T-helper 2 cell treated with Interferon-gamma antibody and Interleukin-4, amounts not matched to agents 5 μg/mL and 100 μg/mL, for 36 hours (primary cell): ENCODE results near the gene NOL9.
A peak's percentile ranks its signal among the peaks of the same experiment; 100 is the strongest.

Source experiments
- DNase-seq: peaks from one replicate; pipeline ENCODE4 v3.0.0; 2021; ENCODE audit warnings: low spot score
- H3K27ac Mint-ChIP-seq: one replicate; pipeline ENCODE4 v1.8.0; 2021; ENCODE audit warnings: mild to moderate bottlenecking, mixed read lengths
- H3K27me3 Mint-ChIP-seq: one replicate; pipeline ENCODE4 v1.8.0; 2021; ENCODE audit warnings: low read depth, mixed read lengths
- H3K36me3 Mint-ChIP-seq: one replicate; pipeline ENCODE4 v1.8.0; 2021; ENCODE audit warnings: low read depth, mixed read lengths
- H3K4me1 Mint-ChIP-seq: one replicate; pipeline ENCODE4 v1.8.0; 2021; ENCODE audit warnings: low read depth, mixed read lengths
- H3K4me3 Mint-ChIP-seq: one replicate; pipeline ENCODE4 v1.8.0; 2022; ENCODE audit warnings: mild to moderate bottlenecking, moderate library complexity, mixed read lengths
- H3K9me3 Mint-ChIP-seq: one replicate; pipeline ENCODE4 v1.8.0; 2021; ENCODE audit warnings: mixed read lengths

Gene NOL9

DNA sequence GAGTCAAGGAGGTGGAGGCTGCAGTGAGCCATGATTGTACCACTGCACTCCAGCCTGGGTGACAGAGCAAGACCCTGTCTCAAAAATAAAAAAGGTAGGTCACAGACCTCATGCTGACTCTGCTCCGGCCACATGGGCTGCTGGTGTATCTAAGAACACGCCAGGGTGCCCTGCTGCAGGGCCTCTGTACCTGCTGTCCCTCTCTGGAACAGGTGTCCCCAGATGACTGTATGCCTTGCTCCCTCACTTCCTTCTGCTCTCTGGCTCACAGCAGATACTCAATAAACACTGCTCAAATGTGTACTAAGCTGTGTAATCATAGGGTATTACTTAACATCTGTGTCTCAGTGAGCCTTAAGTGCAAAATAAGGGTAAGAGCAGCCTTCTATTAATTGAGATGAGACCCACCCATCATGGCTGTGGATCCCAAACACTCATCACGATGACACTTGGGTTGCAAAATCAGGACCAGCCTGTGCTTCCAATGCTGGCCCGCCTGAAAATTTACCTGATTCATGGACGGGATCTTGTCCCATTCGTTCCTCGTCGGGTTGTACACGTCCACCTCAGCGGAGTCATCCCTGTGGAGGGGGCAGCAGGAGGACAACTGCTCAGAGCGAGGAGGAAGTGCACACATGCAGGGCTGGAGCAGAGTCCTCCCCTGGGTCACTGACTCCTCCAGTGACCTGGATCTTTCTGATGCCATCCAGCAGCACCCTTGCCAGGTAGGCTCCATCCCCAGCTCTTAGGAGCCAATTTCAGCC, 40.8 kb upstream of the NOL9 start:
- Mint-ChIP-seq H3K4me1 (peaks cover 20% of the 10 kb centered on the region), H3K27ac (peak overlapping the region; percentile 31), H3K36me3 (peaks cover 36% of the 10 kb centered on the region), H3K9me3 (no peaks in the 10 kb centered on the region), H3K4me3 (no peak overlapping the region), H3K27me3 (no peaks in the 10 kb centered on the region)
- no peak for DNase-seq

DNA sequence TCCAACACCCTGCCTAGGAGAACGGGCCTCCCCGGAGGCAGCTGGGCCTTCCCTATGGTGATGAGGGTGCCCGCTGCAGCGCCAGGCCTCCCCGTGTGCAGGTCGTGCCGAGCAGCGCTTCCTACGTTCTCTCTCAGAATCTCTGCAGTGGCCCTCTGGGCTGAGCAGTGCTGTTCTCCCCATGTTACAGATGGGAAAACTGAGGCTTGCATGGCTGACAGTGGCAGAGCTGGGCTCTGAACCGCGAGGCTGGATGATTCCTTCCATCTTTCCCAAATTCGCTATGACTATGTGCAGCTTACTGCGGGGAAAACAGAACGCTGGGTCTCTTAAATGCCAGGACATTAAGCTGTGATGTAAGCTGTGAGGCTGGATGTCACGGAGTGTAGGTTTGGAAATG, 39.5 kb upstream of the NOL9 start:
- H3K4me1 Mint-ChIP-seq: peaks cover 10% of the 10 kb centered on the region
- no peak overlapping the region for H3K27ac Mint-ChIP-seq
- H3K36me3 Mint-ChIP-seq: peaks cover 31% of the 10 kb centered on the region

DNA sequence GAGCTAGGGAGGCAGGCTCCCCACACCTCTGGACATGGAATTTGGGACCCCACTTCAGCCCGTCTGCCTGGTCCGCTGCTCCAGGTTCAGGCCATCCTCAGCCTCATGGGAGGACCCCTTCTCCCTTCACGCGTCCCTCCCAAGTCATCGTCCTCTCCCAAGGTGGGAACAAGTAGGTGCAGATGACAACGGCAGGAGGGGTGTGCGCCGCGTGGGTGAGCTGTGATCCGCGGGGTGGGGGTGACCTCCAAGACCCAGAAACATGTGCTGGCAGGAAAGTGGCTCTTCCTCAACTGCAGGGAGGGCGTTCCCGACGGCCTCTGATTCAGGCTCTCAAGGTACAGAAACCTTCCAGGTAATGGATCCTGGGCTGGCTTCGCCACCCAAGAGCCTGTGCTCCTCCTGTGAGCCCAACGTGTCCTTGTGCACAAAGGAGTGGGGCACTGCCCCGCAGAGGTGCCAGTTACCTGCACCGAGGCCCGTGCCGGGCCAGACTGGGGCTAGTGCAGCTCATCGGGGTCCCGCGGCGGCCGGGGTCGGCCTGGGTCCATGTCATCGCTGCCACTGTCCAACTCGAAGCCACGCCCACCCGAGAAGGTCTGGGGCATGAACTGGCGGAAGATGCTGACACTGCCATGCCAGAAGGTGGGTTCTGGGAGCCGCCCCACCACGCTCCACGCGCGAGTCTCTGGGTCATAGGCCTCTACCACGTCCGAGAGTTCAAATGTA, 38.7 kb upstream of the NOL9 start:
- no peak overlapping the region for H3K27ac Mint-ChIP-seq
- no peaks in the 10 kb centered on the region for H3K27me3 Mint-ChIP-seq
- H3K9me3 Mint-ChIP-seq: no peaks in the 10 kb centered on the region
- H3K36me3 Mint-ChIP-seq: peaks cover 34% of the 10 kb centered on the region
- H3K4me1 Mint-ChIP-seq: peaks cover 10% of the 10 kb centered on the region
- H3K4me3 Mint-ChIP-seq: no peak overlapping the region
- no peak for DNase-seq

More for the DNA sequence above, 39.5 kb upstream of the NOL9 start:
- H3K27me3 Mint-ChIP-seq: no peaks in the 10 kb centered on the region
- no peaks in the 10 kb centered on the region for H3K9me3 Mint-ChIP-seq
- no peak overlapping the region for H3K4me3 Mint-ChIP-seq
- no peak for DNase-seq

DNA sequence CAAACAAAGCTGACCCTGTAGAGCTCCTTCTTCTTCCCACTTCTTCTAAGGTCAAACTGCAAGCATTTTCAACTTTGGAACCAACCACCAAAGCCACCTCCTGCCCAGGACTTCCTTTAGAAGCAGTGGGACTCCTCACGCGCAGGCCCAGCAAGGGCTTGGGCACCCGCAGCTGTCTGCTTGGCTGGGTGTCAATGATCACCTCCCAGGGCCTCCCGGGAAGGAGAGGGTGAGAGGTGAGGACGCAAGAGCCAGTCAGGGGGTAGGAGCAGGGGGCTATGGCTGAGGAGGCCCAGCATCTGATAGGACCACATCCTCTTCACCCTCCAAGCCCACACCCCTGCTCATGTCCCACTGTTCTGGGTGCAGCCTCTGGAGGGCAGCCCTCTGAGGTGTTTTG, 38.1 kb upstream of the NOL9 start:
- Mint-ChIP-seq H3K9me3 (no peaks in the 10 kb centered on the region), H3K4me3 (no peak overlapping the region), H3K36me3 (peaks cover 36% of the 10 kb centered on the region), H3K4me1 (peaks cover 10% of the 10 kb centered on the region), H3K27me3 (no peaks in the 10 kb centered on the region), H3K27ac (no peak overlapping the region)
- DNase-seq: no peak

DNA sequence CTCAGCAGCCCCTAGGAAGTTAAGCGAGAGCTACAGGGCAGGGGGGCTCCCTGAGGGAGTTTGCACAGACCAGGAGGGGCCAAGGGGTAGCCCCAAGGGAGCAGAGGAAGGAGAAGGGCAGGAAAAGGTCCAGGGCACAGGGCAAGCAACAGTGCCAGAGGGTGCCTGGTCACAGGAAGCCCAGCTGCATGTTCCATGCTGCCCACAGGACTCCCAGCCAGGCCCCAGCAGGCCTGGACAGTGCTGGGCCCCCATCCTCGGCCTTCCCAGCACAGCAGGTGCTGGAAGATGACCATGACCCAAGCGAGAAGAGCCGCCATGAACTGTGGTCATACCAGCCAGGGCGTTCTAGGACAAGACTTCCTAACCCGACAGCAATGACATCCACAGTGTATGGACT, 37.3 kb upstream of the NOL9 start:
- Mint-ChIP-seq H3K9me3 (no peaks in the 10 kb centered on the region), H3K27ac (no peak overlapping the region), H3K4me1 (peaks cover 10% of the 10 kb centered on the region), H3K4me3 (no peak overlapping the region), H3K36me3 (peaks cover 31% of the 10 kb centered on the region), H3K27me3 (no peaks in the 10 kb centered on the region)
- no peak for DNase-seq

DNA sequence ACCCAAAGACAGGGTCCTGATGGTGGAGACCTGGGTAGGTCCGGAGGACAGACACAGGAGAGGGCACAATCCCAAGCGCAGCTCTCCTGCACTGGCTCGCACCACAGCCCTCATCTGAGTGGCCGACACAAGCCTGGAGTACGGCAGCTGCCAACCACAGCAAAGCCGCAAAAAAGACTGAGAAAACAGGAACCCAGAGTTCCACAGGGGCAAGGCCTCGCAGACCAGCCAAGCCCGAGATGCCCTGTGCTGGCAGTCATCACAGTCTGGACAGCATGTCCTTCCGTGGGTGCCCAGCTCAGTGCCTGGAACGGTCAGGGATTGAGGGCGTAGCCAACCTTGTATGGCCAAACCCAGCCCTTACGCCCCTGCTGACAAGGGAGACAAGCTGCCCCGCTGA, 36.9 kb upstream of the NOL9 start:
- Mint-ChIP-seq H3K36me3 (peaks cover 27% of the 10 kb centered on the region), H3K27ac (peak overlapping the region; percentile 36), H3K27me3 (no peaks in the 10 kb centered on the region), H3K4me3 (no peak overlapping the region), H3K9me3 (no peaks in the 10 kb centered on the region), H3K4me1 (peaks cover 8% of the 10 kb centered on the region)
- no peak for DNase-seq

DNA sequence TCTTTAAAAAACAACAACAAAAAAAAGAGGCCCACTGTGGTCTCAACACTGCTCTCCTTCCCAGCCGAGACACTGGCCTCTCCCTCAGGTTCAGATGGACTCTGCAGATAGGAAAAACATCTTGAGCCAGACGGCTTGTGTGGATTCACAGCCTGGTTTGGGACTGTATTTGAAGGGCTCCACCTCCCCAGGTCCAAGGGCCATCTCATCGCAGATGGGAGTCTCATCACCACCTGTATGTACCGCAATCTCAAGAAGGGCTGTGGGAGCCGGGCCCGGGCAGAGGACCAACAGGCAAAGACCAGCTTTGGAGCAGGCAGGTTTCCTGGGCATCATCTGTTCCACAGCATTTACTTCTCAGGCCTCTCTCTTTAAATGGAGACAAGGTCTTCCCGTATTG, 35.7 kb upstream of the NOL9 start:
- H3K4me1 Mint-ChIP-seq: peaks cover 7% of the 10 kb centered on the region
- no peak overlapping the region for H3K27ac Mint-ChIP-seq
- DNase-seq: no peak
- no peaks in the 10 kb centered on the region for H3K27me3 Mint-ChIP-seq
- no peaks in the 10 kb centered on the region for H3K9me3 Mint-ChIP-seq
- peaks cover 16% of the 10 kb centered on the region for H3K36me3 Mint-ChIP-seq
- H3K4me3 Mint-ChIP-seq: no peak overlapping the region

DNA sequence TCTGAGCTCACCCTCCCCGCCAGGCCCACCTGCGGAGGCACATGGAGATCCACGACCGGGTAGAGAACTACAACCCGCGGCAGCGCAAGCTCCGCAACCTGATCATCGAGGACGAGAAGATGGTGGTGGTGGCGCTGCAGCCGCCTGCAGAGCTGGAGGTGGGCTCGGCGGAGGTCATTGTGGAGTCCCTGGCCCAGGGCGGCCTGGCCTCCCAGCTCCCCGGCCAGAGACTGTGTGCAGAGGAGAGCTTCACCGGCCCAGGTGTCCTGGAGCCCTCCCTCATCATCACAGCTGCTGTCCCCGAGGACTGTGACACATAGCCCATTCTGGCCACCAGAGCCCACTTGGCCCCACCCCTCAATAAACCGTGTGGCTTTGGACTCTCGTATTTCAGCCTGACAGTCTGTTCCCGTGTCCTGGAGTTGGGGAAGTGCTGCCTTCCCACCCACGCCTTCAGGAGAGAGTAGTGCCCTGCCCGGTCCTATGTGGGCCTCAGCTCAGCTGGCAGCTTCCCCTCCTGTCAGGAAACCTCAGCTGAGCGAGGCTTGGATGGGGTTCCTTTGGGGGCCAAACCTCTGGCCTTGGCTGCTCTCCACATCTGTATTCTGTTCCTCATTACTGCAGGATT, 34.7 kb upstream of the NOL9 start:
- Mint-ChIP-seq H3K27me3 (no peaks in the 10 kb centered on the region), H3K4me1 (peaks cover 11% of the 10 kb centered on the region)

DNA sequence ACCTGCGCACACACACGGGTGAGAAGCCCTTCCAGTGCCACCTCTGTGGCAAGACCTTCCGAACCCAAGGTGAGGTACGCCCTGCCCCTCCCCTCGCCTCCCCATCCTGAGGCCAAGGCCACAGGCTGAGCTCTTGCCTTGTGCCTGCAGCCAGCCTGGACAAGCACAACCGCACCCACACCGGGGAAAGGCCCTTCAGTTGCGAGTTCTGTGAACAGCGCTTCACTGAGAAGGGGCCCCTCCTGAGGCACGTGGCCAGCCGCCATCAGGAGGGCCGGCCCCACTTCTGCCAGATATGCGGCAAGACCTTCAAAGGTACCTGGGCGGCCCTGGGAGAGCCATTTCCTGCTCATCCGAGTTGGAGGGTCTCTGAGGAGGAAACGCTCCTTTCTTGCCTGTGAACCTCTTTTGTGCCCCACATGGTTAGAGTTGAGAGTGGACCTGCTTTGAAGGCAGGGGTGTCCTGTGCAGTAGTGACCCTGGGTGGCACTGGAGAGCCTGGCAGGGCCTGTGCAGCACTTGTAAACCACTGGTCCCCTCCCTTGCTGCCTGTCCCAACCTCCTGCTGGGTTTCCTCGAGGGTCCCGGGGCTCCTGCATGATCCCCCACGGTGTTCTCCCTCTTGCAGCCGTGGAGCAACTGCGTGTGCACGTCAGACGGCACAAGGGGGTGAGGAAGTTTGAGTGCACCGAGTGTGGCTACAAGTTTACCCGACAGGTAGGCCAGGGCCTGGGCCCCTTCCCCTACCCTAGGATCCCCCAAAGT, 34.0 kb upstream of the NOL9 start:
- H3K36me3 Mint-ChIP-seq: peaks cover 11% of the 10 kb centered on the region
- no peak for DNase-seq
- H3K4me3 Mint-ChIP-seq: no peak overlapping the region
- H3K4me1 Mint-ChIP-seq: peaks cover 11% of the 10 kb centered on the region
- no peaks in the 10 kb centered on the region for H3K27me3 Mint-ChIP-seq
- H3K9me3 Mint-ChIP-seq: no peaks in the 10 kb centered on the region
- H3K27ac Mint-ChIP-seq: peak overlapping the region; percentile 21

More for the DNA sequence above, 34.7 kb upstream of the NOL9 start:
- H3K36me3 Mint-ChIP-seq: peaks cover 14% of the 10 kb centered on the region
- no peaks in the 10 kb centered on the region for H3K9me3 Mint-ChIP-seq
- DNase-seq: no peak
- no peak overlapping the region for H3K4me3 Mint-ChIP-seq
- no peak overlapping the region for H3K27ac Mint-ChIP-seq

DNA sequence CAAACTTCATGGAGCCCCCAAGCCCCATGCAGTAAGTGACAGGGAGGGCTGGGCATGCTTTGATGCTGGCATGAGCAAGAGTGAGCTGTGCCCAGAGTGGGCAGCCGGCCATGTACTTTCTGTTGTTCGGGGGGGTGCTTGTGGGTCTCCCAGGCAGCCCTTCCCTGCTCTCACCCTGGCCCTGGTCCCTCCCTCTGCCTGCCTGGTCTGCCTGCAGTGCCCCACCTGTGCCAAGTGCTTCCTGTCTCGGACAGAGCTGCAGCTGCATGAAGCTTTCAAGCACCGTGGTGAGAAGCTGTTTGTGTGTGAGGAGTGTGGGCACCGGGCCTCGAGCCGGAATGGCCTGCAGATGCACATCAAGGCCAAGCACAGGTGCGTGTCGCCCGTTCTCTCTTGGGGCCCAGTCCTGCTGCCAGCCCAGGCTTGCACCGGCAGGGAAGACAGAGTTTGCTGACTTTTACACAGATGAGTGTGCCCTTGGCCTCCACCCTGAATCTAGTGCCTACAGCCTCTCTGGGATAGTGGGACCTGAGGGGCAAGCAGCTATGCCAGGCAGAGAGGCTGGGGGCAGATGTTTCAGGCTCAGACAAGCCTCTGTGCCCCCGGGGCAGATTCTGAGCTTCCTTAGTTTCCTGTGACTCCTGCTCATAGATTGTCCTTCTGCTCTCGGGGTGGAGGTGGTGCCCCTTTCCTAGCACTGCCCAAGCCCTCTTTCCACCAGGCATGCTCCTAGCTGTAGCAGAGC, 33.1 kb upstream of the NOL9 start:
- H3K4me3 Mint-ChIP-seq: no peak overlapping the region
- H3K27ac Mint-ChIP-seq: peak overlapping the region; percentile 21
- peaks cover 11% of the 10 kb centered on the region for H3K36me3 Mint-ChIP-seq
- H3K27me3 Mint-ChIP-seq: no peaks in the 10 kb centered on the region
- peaks cover 14% of the 10 kb centered on the region for H3K4me1 Mint-ChIP-seq
- no peaks in the 10 kb centered on the region for H3K9me3 Mint-ChIP-seq
- DNase-seq: no peak

DNA sequence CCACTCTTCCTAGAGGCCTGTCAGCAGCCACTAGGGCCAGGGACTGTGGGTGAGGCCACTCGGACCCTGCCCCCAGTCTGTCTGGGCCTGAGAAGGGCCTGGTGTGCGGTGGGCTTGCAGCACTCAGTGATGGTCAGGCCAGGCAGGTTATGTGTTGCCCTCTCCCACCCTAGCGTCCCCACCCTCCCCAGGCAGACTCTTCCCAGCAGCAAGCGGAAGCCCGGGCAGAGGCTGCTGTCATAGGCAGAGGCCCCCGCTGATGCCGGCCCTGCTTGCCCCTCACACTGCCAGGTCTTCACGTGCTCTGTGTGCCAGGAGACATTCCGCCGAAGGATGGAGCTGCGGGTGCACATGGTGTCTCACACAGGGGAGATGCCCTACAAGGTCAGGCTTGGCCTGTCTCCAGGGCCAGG, 32.1 kb upstream of the NOL9 start:
- H3K9me3 Mint-ChIP-seq: no peaks in the 10 kb centered on the region
- DNase-seq: no peak
- peaks cover 20% of the 10 kb centered on the region for H3K4me1 Mint-ChIP-seq
- no peak overlapping the region for H3K27ac Mint-ChIP-seq
- no peak overlapping the region for H3K4me3 Mint-ChIP-seq
- peaks cover 13% of the 10 kb centered on the region for H3K36me3 Mint-ChIP-seq
- H3K27me3 Mint-ChIP-seq: no peaks in the 10 kb centered on the region

DNA sequence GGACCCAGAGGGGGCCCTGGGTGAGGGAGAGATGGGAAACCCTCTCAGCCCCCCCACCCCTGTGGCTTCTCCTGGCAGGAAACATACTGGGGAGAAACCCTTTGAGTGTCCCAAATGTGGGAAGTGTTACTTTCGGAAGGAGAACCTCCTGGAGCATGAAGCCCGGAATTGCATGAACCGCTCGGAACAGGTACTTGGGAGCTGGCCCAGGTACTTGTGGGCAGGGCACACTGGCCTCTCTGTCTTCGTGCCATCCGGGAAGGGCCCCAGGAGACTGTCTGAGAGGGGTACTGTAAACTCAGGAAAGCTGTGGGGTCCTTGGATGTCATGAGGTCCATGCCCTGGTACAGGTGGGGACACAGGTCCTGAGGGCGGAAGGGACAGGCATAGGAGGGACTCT, 31.5 kb upstream of the NOL9 start:
- Mint-ChIP-seq H3K36me3 (peaks cover 13% of the 10 kb centered on the region), H3K9me3 (no peaks in the 10 kb centered on the region), H3K27ac (no peak overlapping the region), H3K4me3 (no peak overlapping the region), H3K4me1 (peaks cover 22% of the 10 kb centered on the region), H3K27me3 (no peaks in the 10 kb centered on the region)
- no peak for DNase-seq

DNA sequence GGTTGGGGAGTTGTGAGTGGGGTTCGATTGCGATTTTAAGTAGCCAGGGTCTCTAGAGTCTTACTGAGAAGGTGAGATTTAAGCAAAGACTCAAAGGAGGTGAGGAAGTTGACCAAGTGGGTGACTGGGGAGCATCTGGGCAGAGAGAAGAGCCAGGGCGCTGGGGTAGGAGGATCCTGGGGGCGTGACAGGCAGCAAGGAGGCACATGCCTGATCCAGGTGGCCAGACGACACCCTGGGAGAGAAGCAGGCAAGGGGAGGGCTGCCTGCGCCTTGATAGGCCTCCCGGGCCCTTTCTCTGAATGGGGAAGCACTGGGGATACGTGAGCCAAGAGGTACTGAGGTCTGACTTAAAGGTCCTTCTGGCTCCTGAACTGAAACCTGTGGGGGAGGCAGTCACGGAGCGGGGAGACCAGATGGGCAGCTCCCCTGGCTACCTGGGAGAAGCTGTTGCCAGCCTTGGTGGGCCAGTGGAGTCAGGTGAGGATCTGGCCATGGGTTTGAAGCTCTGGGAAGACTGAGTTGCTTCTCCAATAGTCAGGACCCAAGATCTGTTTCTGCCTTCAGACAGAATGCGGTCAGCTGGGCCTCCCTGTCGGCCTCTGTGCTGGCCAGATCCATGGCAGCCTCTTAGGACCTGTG, 30.9 kb upstream of the NOL9 start:
- Mint-ChIP-seq H3K36me3 (peaks cover 10% of the 10 kb centered on the region), H3K4me1 (peaks cover 26% of the 10 kb centered on the region), H3K4me3 (no peak overlapping the region), H3K9me3 (no peaks in the 10 kb centered on the region), H3K27ac (no peak overlapping the region), H3K27me3 (no peaks in the 10 kb centered on the region)
- no peak for DNase-seq
